ENCODE data around the gene RNF34. TPM values are rescaled to one million over a fixed set of nuclear protein-coding genes. Genes with fewer than 3 reads are reported as not detected.
A peak's percentile ranks its signal among the peaks of the same experiment; 100 is the strongest.

The RNF34 gene
- total and polyA plus RNA-seq, 2 of the 13 experiments (the other 11 are each of a cell fraction or from before 2014, with no cell fraction given) = 36.8 to 53.2 TPM

- TF ChIP-seq MYNN (CRISPR knock-in tag; IDR thresholded peaks at IDR 0.05; ENCODE audit: low read depth) (no peak), SP5 (CRISPR knock-in tag; IDR thresholded peaks at IDR 0.05; ENCODE audit: borderline replicate concordance, low read depth) (no peak), SALL2 (CRISPR knock-in tag; IDR thresholded peaks at IDR 0.05) (no peak), ZFP1 (CRISPR knock-in tag; IDR thresholded peaks at IDR 0.05) (peak; percentile 34; the same call in 1 of the 2 replicates), ZFY (CRISPR knock-in tag; IDR thresholded peaks at IDR 0.05) (no peak), RELA (CRISPR knock-in tag; IDR thresholded peaks at IDR 0.05) (no peak), MAFG (CRISPR knock-in tag; IDR thresholded peaks at IDR 0.05) (no peak), ZBTB26 (CRISPR knock-in tag; IDR thresholded peaks at IDR 0.05; ENCODE audit: borderline replicate concordance) (no peak), CEBPG (CRISPR knock-in tag; IDR thresholded peaks at IDR 0.05) (no peak), ZNF597 (CRISPR knock-in tag; IDR thresholded peaks at IDR 0.05) (no peak), ETV5 (CRISPR knock-in tag; IDR thresholded peaks at IDR 0.05; ENCODE audit: borderline replicate concordance) (no peak), YEATS2 (CRISPR knock-in tag; IDR thresholded peaks at IDR 0.05; ENCODE audit: borderline replicate concordance) (no peak), PRMT3 (CRISPR knock-in tag; IDR thresholded peaks at IDR 0.05; ENCODE audit: borderline replicate concordance, low read depth) (no peak), ISX (CRISPR knock-in tag; conservative IDR thresholded peaks at IDR 0.05) (no peak), HHEX (CRISPR knock-in tag; IDR thresholded peaks at IDR 0.05) (no peak), MYPOP (CRISPR knock-in tag; IDR thresholded peaks at IDR 0.05) (no peak), ZNF383 (CRISPR knock-in tag; IDR thresholded peaks at IDR 0.05; ENCODE audit: borderline replicate concordance) (no peak), CBFB (CRISPR knock-in tag; IDR thresholded peaks at IDR 0.05) (no peak), ZNF251 (CRISPR knock-in tag; IDR thresholded peaks at IDR 0.05) (no peak), SKIL (CRISPR knock-in tag; IDR thresholded peaks at IDR 0.05; ENCODE audit: borderline replicate concordance) (no peak), GLI4 (CRISPR knock-in tag; IDR thresholded peaks at IDR 0.05; ENCODE audit: borderline replicate concordance) (no peak), ZSCAN12 (CRISPR knock-in tag; IDR thresholded peaks at IDR 0.05) (no peak), ZNF292 (CRISPR knock-in tag; IDR thresholded peaks at IDR 0.05; ENCODE audit: borderline replicate concordance, low read depth) (no peak), ZNF124 (CRISPR knock-in tag; IDR thresholded peaks at IDR 0.05) (no peak), RBM39 (IDR thresholded peaks at IDR 0.05; ENCODE audit: low read depth, low read length, poor library complexity, severe bottlenecking) (no peak), ZFP90 (CRISPR knock-in tag; IDR thresholded peaks at IDR 0.05; ENCODE audit: borderline replicate concordance) (no peak)
These were observed 22.9 kb upstream of the RNF34 start (continued) for GRCh38 chr12:121376754-121377697.
